ENCODE data around the gene MEIOSIN. TPM values are rescaled to one million over a fixed set of nuclear protein-coding genes. Genes with fewer than 3 reads are reported as not detected.

MEIOSIN gene
- total and polyA plus RNA-seq, 11 donors = not detected

- H3K27me3 ChIP-seq = peaks cover 0 to 52% (median 0%) of the 10 kb centered on the region in 9 donors
- ATAC-seq = peak in 3 of 4 donors; percentile 1 to 31 (median 25)
- TF ChIP-seq POLR2A (IDR thresholded peaks at IDR 0.05) (no peak), CTCF (IDR thresholded peaks at IDR 0.05) (no peak)
These were observed 56.0 kb downstream of the MEIOSIN start for GRCh38 chr19:45789035-45789786.

DNA sequence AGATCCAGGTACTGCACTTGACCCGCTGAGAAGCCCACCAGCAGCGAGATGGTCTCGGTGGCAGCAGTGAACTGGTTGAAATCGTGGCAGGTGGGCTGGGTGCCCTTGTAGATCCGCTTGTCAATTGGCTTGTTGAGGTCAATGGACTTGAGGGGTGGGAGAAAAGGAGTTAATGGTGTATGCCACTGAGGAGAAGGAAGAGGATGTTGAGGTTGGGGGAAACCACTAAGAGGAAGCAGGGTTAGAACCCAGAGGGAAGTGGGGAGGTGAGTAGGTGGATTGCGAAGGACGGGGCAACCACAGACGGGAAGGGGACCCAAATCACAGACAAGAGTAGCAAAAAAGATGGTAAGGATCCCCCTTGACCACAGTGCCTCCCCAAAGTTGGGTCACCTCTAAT, 57.7 kb downstream of the MEIOSIN start:
- H3K36me3 ChIP-seq = peaks cover 0 to 49% (median 43%) of the 10 kb centered on the region in 9 donors
- no peak for DNase-seq
- peaks cover 0 to 51% (median 27%) of the 10 kb centered on the region in 12 donors for H3K4me1 ChIP-seq

More at GRCh38 chr19:45789035-45789786, 56.0 kb downstream of the MEIOSIN start:
- H3K4me3 ChIP-seq = no peak overlapping the region
- peaks cover 0 to 68% (median 39%) of the 10 kb centered on the region in 12 donors for H3K4me1 ChIP-seq
- H3K36me3 ChIP-seq = peaks cover 0 to 58% (median 47%) of the 10 kb centered on the region in 9 donors
- H3K9me3 ChIP-seq = no peaks in the 10 kb centered on the region
- peak overlapping the region in 7 of 12 donors; percentile 13 to 63 (median 46) for H3K27ac ChIP-seq
- 69 to 77% (median 71%) methylated on average over 15 of the region's 15 CpGs for WGBS, 4 donors
- intact Hi-C loops (cut with DNase I) = no loop called here
- peak in 2 of 5 donors; percentile 55 to 62 for DNase-seq

DNA sequence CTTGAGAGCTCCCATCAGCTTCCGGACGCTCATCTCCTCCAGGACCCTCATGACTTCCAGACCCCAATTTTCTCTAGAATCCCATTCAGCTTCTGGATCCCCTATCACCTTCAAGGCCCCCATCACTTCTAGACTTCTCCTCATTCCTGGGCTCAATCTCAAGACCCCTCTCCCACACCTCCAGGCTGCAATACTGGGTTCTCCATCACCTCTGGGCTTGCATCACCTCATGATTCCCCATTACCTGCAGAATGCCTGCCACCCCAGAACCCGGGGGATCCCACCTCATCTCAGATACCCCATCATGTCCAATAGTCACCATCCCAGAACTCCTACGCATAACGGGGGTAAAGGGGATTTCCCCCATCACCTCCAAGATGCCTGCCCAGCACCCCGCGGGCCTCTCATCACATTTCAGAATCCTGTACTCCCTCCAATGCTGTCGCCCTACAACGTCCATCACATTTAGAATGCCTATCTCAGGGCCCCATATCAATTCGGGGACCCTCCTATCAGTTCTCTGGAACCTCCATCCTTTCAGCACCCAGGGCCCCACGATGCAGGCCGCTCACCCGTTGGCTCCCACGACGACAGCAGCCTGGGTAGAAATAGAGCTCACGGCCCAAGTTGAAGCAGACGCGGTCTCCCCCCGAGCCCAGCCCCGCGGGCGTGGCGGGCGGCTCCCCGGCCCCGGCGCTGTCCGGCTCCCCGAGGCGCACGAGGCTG, 58.7 kb downstream of the MEIOSIN start:
- ATAC-seq (no peak), DNase-seq (no peak)
- WGBS, 4 donors = 5 to 7% (median 7%) methylated on average over 30 to 31 of the region's 31 CpGs
- peaks cover 0 to 39% (median 34%) of the 10 kb centered on the region in 9 donors for H3K36me3 ChIP-seq
- intact Hi-C loops (cut with DNase I) = loop anchor here in 3 of 10 donors (2.0 kb wide), 2 partner anchors 21 to 75 kb away; no protein-coding TSS in a partner anchor
- peak overlapping the region; percentile 70 to 92 (median 84) for H3K27ac ChIP-seq
- no peaks in the 10 kb centered on the region for H3K9me3 ChIP-seq
- H3K4me1 ChIP-seq = peaks cover 0 to 43% (median 24%) of the 10 kb centered on the region in 12 donors
- peak overlapping the region; percentile 32 to 97 (median 72) for H3K4me3 ChIP-seq
- TF ChIP-seq CTCF (IDR thresholded peaks at IDR 0.05) (no peak), POLR2A (IDR thresholded peaks at IDR 0.05) (no peak)
- H3K27me3 ChIP-seq = peaks cover 0 to 54% (median 0%) of the 10 kb centered on the region in 9 donors

More for the DNA sequence above, 57.7 kb downstream of the MEIOSIN start:
- ATAC-seq = no peak
- Histone ChIP-seq H3K27ac (no peak overlapping the region), H3K9me3 (no peaks in the 10 kb centered on the region), H3K4me3 (peak overlapping the region in 4 of 12 donors; percentile 70 to 92 (median 80)), H3K27me3 (peaks cover 0 to 54% (median 0%) of the 10 kb centered on the region in 9 donors)
- 77 to 85% (median 81%) methylated on average over 8 of the region's 8 CpGs for WGBS, 4 donors
- TF ChIP-seq CTCF (IDR thresholded peaks at IDR 0.05) (no peak), POLR2A (IDR thresholded peaks at IDR 0.05) (no peak)
- intact Hi-C loops (cut with DNase I) = no loop called here

Measured in heart left ventricle (tissue), 16 donors.